Colonic mucosa (tissue), 4 donors: ENCODE results near the gene MLH3. TPM values are rescaled to one million over a fixed set of nuclear protein-coding genes. Genes with fewer than 3 reads are reported as not detected.

Experiments used
- DNase-seq: peaks from one replicate; pipeline ENCODE4 v3.0.0-alpha.2; 2020
- H3K27ac ChIP-seq: fragments of 200-600 bp; one replicate; pipeline ENCODE4 v1.8.0; 2021
- H3K27me3 ChIP-seq: fragments of 200-600 bp; one replicate; pipeline ENCODE4 v1.8.0; 2021
- H3K36me3 ChIP-seq: fragments of 200-600 bp; one replicate; pipeline ENCODE4 v1.8.0; 2021
- H3K4me1 ChIP-seq: fragments of 200-600 bp; one replicate; pipeline ENCODE4 v1.8.0; 2021; ENCODE audit warnings: mild to moderate bottlenecking
- H3K4me3 ChIP-seq: fragments of 200-600 bp; one replicate; pipeline ENCODE4 v1.8.0; 2021
- H3K9ac ChIP-seq, 2 donors: one replicate each; pipeline ENCODE4 v1.7.0; 2013; ENCODE audit warnings: control low read depth in 2 of 2, low read depth in 2 of 2, low read length in 2 of 2
- H3K9me3 ChIP-seq: fragments of 200-600 bp; one replicate; pipeline ENCODE4 v1.8.0; 2021
- intact Hi-C: fragments of 100-400 bp; cut with DNase I; formaldehyde crosslinking; loops from one replicate; pipeline ENCODE4 v1.14.1; 2022
- total RNA-seq, 2 donors: library from RNA; stranded (reverse); fragmentation: NEBNext Ultra II Directional in 1 of 2; extraction: Animal tissue kit (Norgen Biotek cat#: 25700) in 1 of 2; gene quantifications; one replicate each; pipeline ENCODE4 v1.2.1, GENCODE V29; 2021
- TF ChIP-seq, protein P1 (sequence below): fragments of 200-600 bp; IDR thresholded peaks from one replicate; pipeline ENCODE4 v1.8.0; 2022; ENCODE audit warnings: antibody characterized with exemption, mild to moderate bottlenecking
- donor health status: healthy.
- donor health status: DM: no; HTN: no; CAD: no.
- donor health status: DM: no; HTN: no; CAD: no.

Gene MLH3
- total RNA-seq, 2 donors from 2014 or later = 24.2 to 25.9 TPM

DNA sequence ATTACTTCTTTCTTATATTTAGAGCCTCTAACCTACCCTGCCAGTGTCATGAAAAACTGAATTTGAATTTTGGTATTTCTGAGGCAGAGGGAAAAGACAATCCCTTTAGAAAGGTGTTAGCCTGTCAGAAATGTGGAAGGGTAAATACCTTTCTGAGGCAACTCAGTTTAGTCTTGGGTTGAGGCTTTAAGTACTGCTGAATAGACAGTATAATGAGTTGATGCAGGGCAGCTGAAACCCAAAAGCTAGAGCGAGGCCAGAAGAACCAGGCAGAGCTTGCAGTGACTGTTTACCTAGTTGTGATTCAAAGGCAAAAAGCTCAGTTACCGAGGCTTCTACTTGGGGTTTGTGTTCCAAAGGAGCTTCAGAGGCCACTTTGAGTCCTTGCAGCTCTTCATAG, 36.9 kb upstream of the MLH3 start:
- DNase-seq = no peak
- peaks cover 19% of the 10 kb centered on the region for H3K36me3 ChIP-seq
- no peaks in the 10 kb centered on the region for H3K4me1 ChIP-seq
- H3K9me3 ChIP-seq = no peaks in the 10 kb centered on the region
- no peak overlapping the region for H3K4me3 ChIP-seq
- intact Hi-C loops = loop anchor here (2.0 to 5.0 kb wide), 2 partner anchors 141 to 226 kb away; no protein-coding TSS in a partner anchor
- TF ChIP-seq, protein P1, sequence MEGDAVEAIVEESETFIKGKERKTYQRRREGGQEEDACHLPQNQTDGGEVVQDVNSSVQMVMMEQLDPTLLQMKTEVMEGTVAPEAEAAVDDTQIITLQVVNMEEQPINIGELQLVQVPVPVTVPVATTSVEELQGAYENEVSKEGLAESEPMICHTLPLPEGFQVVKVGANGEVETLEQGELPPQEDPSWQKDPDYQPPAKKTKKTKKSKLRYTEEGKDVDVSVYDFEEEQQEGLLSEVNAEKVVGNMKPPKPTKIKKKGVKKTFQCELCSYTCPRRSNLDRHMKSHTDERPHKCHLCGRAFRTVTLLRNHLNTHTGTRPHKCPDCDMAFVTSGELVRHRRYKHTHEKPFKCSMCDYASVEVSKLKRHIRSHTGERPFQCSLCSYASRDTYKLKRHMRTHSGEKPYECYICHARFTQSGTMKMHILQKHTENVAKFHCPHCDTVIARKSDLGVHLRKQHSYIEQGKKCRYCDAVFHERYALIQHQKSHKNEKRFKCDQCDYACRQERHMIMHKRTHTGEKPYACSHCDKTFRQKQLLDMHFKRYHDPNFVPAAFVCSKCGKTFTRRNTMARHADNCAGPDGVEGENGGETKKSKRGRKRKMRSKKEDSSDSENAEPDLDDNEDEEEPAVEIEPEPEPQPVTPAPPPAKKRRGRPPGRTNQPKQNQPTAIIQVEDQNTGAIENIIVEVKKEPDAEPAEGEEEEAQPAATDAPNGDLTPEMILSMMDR = no peak
- H3K27ac ChIP-seq = no peak overlapping the region
- no peaks in the 10 kb centered on the region for H3K27me3 ChIP-seq
- H3K9ac ChIP-seq = no peak overlapping the region

DNA sequence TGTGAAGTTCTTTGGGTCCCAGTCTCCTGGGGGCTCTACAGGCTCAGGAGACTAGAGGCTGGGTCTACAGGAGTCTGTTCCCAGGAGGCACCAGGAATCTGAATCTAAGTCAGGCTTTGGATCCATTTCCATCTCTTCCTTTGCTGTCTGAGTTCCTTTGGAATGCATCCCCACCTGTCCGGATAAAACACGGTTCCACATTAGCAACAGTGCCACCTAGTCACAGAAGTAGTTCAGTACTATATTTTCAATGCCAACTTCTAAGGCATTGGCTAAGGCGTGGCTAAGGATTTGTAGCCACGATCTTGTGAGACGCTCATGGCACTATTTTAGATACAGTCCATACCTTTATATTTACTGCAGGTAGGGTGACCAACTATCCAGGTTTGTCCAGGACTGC, 33.2 kb upstream of the MLH3 start:
- TF ChIP-seq, protein P1 = peak; percentile 13
- intact Hi-C loops = no loop called here
- Histone ChIP-seq H3K27ac (no peak overlapping the region), H3K36me3 (peaks cover 16% of the 10 kb centered on the region), H3K9me3 (no peaks in the 10 kb centered on the region), H3K9ac (no peak overlapping the region), H3K27me3 (no peaks in the 10 kb centered on the region), H3K4me3 (no peak overlapping the region), H3K4me1 (no peaks in the 10 kb centered on the region)
- peak; percentile 23 for DNase-seq

DNA sequence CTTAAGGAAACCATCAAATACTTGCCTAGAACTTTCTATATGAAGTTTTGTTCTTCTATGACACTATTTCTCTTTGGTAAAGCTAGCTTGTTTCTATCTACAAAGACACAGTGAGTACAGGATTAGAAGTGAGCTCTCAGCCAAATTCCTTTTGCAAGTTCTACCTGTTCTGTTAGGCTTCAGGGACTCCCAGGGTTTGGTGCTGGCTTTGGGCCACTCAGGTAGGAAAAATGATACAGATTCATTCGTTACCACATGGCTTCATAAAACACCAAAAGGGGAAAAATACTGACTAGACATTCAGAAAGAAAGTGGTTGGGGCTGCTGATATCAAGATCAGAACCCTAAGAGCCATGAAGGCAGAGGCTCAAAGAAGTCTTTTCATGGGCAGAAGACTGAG, 32.0 kb upstream of the MLH3 start:
- no peak overlapping the region for H3K4me3 ChIP-seq
- no peaks in the 10 kb centered on the region for H3K4me1 ChIP-seq
- H3K27me3 ChIP-seq = no peaks in the 10 kb centered on the region
- H3K9ac ChIP-seq = no peak overlapping the region
- H3K9me3 ChIP-seq = no peaks in the 10 kb centered on the region
- H3K27ac ChIP-seq = no peak overlapping the region
- TF ChIP-seq, protein P1 = no peak
- DNase-seq = no peak
- H3K36me3 ChIP-seq = peaks cover 16% of the 10 kb centered on the region
- intact Hi-C loops = no loop called here

DNA sequence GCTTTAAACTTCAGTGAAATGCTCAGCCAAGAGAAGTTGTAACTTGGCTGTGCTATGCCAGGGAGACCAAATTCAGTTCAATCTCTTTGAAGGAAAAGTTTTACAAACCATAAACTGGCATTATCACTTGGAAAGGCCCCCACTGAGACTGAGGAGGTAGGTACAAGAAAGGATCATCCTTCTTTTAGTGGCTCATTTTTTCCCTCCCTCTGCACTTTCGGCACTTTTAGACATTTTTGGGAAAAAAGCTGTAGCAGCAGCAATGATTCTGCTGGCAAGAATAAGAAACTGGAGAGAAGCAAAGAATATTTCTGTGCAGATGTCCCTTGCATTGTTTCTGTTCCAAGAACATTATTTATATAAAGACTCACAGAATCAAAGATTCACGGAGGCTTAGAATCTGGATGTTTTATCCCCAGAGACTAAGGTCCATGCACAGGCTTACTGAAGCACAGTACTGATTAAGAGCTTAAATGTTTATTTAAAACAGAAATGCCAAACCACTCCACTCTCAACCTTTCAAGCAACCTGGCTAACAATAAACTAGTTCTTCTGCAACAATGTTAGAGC, 30.5 kb upstream of the MLH3 start:
- no peaks in the 10 kb centered on the region for H3K4me1 ChIP-seq
- DNase-seq = no peak

DNA sequence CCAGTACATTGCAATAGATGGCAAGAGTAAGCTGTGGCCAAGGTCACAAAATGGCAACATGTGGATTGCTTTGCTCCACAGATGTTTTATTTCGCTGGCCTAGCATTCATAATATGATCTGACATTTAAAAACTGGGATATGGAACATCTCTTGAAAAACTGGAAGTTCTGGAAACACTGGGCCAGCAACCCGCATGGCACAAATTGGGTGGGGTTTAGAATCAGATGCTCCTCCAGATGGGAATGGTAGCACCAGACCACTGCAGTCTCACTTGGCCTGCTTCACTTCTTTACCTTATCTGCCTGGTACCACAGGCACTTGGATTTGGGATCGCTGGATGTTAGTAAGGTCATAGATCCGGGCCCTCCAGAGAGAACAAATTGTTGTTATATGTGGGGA, 28.3 kb upstream of the MLH3 start:
- no peak overlapping the region for H3K27ac ChIP-seq
- DNase-seq = no peak
- TF ChIP-seq, protein P1 = no peak
- H3K9me3 ChIP-seq = no peaks in the 10 kb centered on the region
- intact Hi-C loops = loop anchor here (10.0 kb wide), 1 partner anchor 75 kb away; the partner anchor contains the start of gene EIF2B2
- no peak overlapping the region for H3K9ac ChIP-seq
- no peaks in the 10 kb centered on the region for H3K4me1 ChIP-seq
- peaks cover under 1% of the 10 kb centered on the region for H3K36me3 ChIP-seq
- no peaks in the 10 kb centered on the region for H3K27me3 ChIP-seq
- no peak overlapping the region for H3K4me3 ChIP-seq

More for the DNA sequence above, 30.5 kb upstream of the MLH3 start:
- H3K9me3 ChIP-seq = no peaks in the 10 kb centered on the region
- intact Hi-C loops = no loop called here
- H3K4me3 ChIP-seq = no peak overlapping the region
- no peak overlapping the region for H3K9ac ChIP-seq
- H3K36me3 ChIP-seq = peaks cover 5% of the 10 kb centered on the region
- no peaks in the 10 kb centered on the region for H3K27me3 ChIP-seq
- TF ChIP-seq, protein P1 = no peak
- H3K27ac ChIP-seq = no peak overlapping the region
